Endothelial cell of umbilical vein (primary cell): Measurements from ENCODE around the gene ZFR2.

ENCODE experiments used
- CTCF ChIP-seq, 2 donors: IDR thresholded peaks; 1 replicate in 1 of 2; 2 replicates in 1 of 2; pipeline ENCODE4 v1.5.1; 2011; ENCODE audit warnings: low read length in 2 of 2, mild to moderate bottlenecking in 2 of 2, moderate library complexity in 2 of 2, control low read depth in 1 of 2, inconsistent platforms in 1 of 2, low read depth in 1 of 2; ENCODE audit not compliant: insufficient read depth in 1 of 2; ENCODE audit errors: extremely low read depth in 1 of 2
- EZH2 ChIP-seq: IDR thresholded peaks from 2 replicates; pipeline ENCODE4 v1.6.1; 2012; ENCODE audit warnings: borderline replicate concordance, low read depth, mild to moderate bottlenecking, moderate library complexity, low read length, inconsistent platforms; ENCODE audit not compliant: severe bottlenecking
- MAX ChIP-seq: IDR thresholded peaks from 2 replicates; pipeline ENCODE4 v1.6.1; 2011; ENCODE audit not compliant: insufficient read depth, insufficient read length
- MYC ChIP-seq: IDR thresholded peaks from one replicate; pipeline ENCODE4 v1.6.1; 2011; ENCODE audit warnings: mild to moderate bottlenecking, low read depth, low read length
- POLR2A ChIP-seq: IDR thresholded peaks from 2 replicates; pipeline ENCODE4 v1.6.1; 2012; ENCODE audit warnings: low read depth, mild to moderate bottlenecking, control low read depth, low read length
- POLR2AphosphoS5 ChIP-seq: IDR thresholded peaks from 2 replicates; pipeline ENCODE4 v1.6.1; 2012; ENCODE audit warnings: low read depth, mild to moderate bottlenecking, control low read depth, low read length, moderate library complexity; ENCODE audit not compliant: insufficient read depth

GRCh38 chr19:3818918-3819317 lies 49.9 kb downstream of the ZFR2 start:
- TF ChIP-seq POLR2A = no peak
- TF ChIP-seq CTCF (IDR thresholded peaks at IDR 0.05; ENCODE audit: extremely low read depth in 1 of 2, insufficient read depth in 1 of 2, low read depth in 1 of 2, low read length in 2 of 2) = no peak
- TF ChIP-seq MYC = no peak
- TF ChIP-seq POLR2AphosphoS5 = no peak
- no peak for TF ChIP-seq EZH2
- no peak for TF ChIP-seq MAX
